ENCODE results near the gene ANKS1B.

The ANKS1B gene

GRCh38 chr12:98793121-98793520, 1191.6 kb downstream of the ANKS1B start:
- ChIA-PET POLR2A (no interaction called here), CTCF (no interaction called here)
- DNase-seq (ENCODE audit: extremely low spot score), result no peak
- TF ChIP-seq CTCF (IDR thresholded peaks at IDR 0.05; ENCODE audit: control extremely low read depth, extremely low read depth, low read depth, missing control alignments), result no peak

GRCh38 chr12:98791406-98791805, 1193.3 kb downstream of the ANKS1B start:
- no peak for DNase-seq (ENCODE audit: extremely low spot score)
- POLR2A ChIA-PET, result no interaction called here
- TF ChIP-seq CTCF (IDR thresholded peaks at IDR 0.05; ENCODE audit: control extremely low read depth, extremely low read depth, low read depth, missing control alignments), result no peak
- CTCF ChIA-PET, result interaction anchor here (1.5 kb wide), 1 partner anchor 13 kb away, joined by 3 read pairs; no protein-coding TSS in a partner anchor

GRCh38 chr12:98788396-98788795, 1196.3 kb downstream of the ANKS1B start:
- ChIA-PET CTCF (interaction anchor here (1.2 to 1.3 kb wide), 2 partner anchors 9 to 33 kb away, joined by 3 to 4 read pairs; no protein-coding TSS in a partner anchor), POLR2A (no interaction called here)
- no peak for DNase-seq (ENCODE audit: extremely low spot score)
- no peak for TF ChIP-seq CTCF (IDR thresholded peaks at IDR 0.05; ENCODE audit: control extremely low read depth, extremely low read depth, low read depth, missing control alignments)

- ChIA-PET POLR2A (no interaction called here), CTCF (interaction anchor here (1.2 kb wide), 1 partner anchor 24 kb away, joined by 3 read pairs; no protein-coding TSS in a partner anchor)
Observed at GRCh38 chr12:98786653-98787052, 1198.1 kb downstream of the ANKS1B start.

GRCh38 chr12:98783420-98783819, 1201.3 kb downstream of the ANKS1B start:
- ChIA-PET CTCF (interaction anchor here (1.1 to 3.0 kb wide), 5 partner anchors 12 to 25 kb away, joined by 3 to 7 read pairs (median 4); no protein-coding TSS in a partner anchor), POLR2A (no interaction called here)
- no peak for TF ChIP-seq CTCF (IDR thresholded peaks at IDR 0.05; ENCODE audit: control extremely low read depth, extremely low read depth, low read depth, missing control alignments)
- no peak for DNase-seq (ENCODE audit: extremely low spot score)

More at GRCh38 chr12:98786653-98787052, 1198.1 kb downstream of the ANKS1B start:
- DNase-seq (ENCODE audit: extremely low spot score), result no peak
- TF ChIP-seq CTCF (IDR thresholded peaks at IDR 0.05; ENCODE audit: control extremely low read depth, extremely low read depth, low read depth, missing control alignments), result no peak

GRCh38 chr12:98780261-98780660, 1204.5 kb downstream of the ANKS1B start:
- TF ChIP-seq CTCF (IDR thresholded peaks at IDR 0.05; ENCODE audit: control extremely low read depth, extremely low read depth, low read depth, missing control alignments), result no peak
- ChIA-PET CTCF (no interaction called here), POLR2A (no interaction called here)
- no peak for DNase-seq (ENCODE audit: extremely low spot score)

- POLR2A ChIA-PET, result no interaction called here
- CTCF ChIA-PET, result no interaction called here
- TF ChIP-seq CTCF (IDR thresholded peaks at IDR 0.05; ENCODE audit: control extremely low read depth, extremely low read depth, low read depth, missing control alignments), result no peak
- DNase-seq (ENCODE audit: extremely low spot score), result no peak
Observed at GRCh38 chr12:98772818-98773217, 1211.9 kb downstream of the ANKS1B start.

Data from GM10248 (cell line).